K562 (cell line): ENCODE results near the gene ZNF740. TPM values are rescaled to one million over a fixed set of nuclear protein-coding genes. Genes with fewer than 3 reads are reported as not detected.
A peak's percentile ranks its signal among the peaks of the same experiment; 100 is the strongest.

ENCODE experiments used
- ATF4 ChIP-seq: fragments of 450-650 bp; formaldehyde crosslinking; IDR thresholded peaks from 2 replicates; pipeline ENCODE4 v1.4.0; 2022; ENCODE audit warnings: mild to moderate bottlenecking, moderate library complexity
- BHLHE40 ChIP-seq: IDR thresholded peaks from 2 replicates; pipeline ENCODE4 v1.6.1; 2011; ENCODE audit warnings: low read length, improper control_type of control experiment
- CAMTA2 ChIP-seq: fragments of 250-450 bp; sonication (Bioruptor Pico); conservative IDR thresholded peaks from 2 replicates; pipeline ENCODE4 v1.5.1; 2022
- CXXC5 ChIP-seq: fragments of 250-450 bp; sonication (Bioruptor Pico); IDR thresholded peaks from 2 replicates; pipeline ENCODE4 v1.8.0; 2022; ENCODE audit warnings: inconsistent platforms, mild to moderate bottlenecking, moderate library complexity
- FOXA1 ChIP-seq: fragments of 450-650 bp; IDR thresholded peaks from 2 replicates; pipeline ENCODE4 v1.6.1; 2016; ENCODE audit warnings: mild to moderate bottlenecking, borderline replicate concordance
- FOXJ2 ChIP-seq: fragments of 200-800 bp; sonication (Bioruptor generic); IDR thresholded peaks from 2 replicates; pipeline ENCODE4 v1.6.1; 2016; ENCODE audit warnings: missing genetic modification characterization, missing compliant biosample characterization
- HDAC1 ChIP-seq, 2 experiments: fragments of 450-650 bp; IDR thresholded peaks; 2 replicates each; pipeline ENCODE4 v1.6.1; 2016 to 2017; ENCODE audit warnings: inconsistent platforms in 1 of 2, mild to moderate bottlenecking in 1 of 2, moderate library complexity in 1 of 2
- KDM2B ChIP-seq: fragments of 250-450 bp; sonication (Bioruptor Pico); IDR thresholded peaks from 2 replicates; pipeline ENCODE4 v1.8.0; 2021; ENCODE audit warnings: mild to moderate bottlenecking, moderate library complexity
- KLF1 ChIP-seq: fragments of 450-650 bp; IDR thresholded peaks from 2 replicates; pipeline ENCODE4 v1.6.1; 2016; ENCODE audit warnings: missing genetic modification characterization, missing compliant biosample characterization
- NCOR1 ChIP-seq: fragments of 450-650 bp; IDR thresholded peaks from 2 replicates; pipeline ENCODE4 v1.6.1; 2016; ENCODE audit warnings: mild to moderate bottlenecking, moderate library complexity
- NONO ChIP-seq, 2 experiments: fragments of 200-400 bp in 1 of 2; fragments of 450-650 bp in 1 of 2; formaldehyde crosslinking in 1 of 2; IDR thresholded peaks; 2 replicates each; pipeline ENCODE4 v1.6.1; 2017; ENCODE audit warnings: low read depth in 2 of 2, mild to moderate bottlenecking in 2 of 2, moderate library complexity in 2 of 2, low read length in 1 of 2
- NRF1 ChIP-seq, 2 experiments: fragments of 450-650 bp; IDR thresholded peaks in 1 of 2; conservative IDR thresholded peaks in 1 of 2; 2 replicates each; pipeline ENCODE4 v1.6.1; 2014; ENCODE audit warnings: mild to moderate bottlenecking in 2 of 2
- PHF20 ChIP-seq: fragments of 450-650 bp; IDR thresholded peaks from 2 replicates; pipeline ENCODE4 v1.6.1; 2018; ENCODE audit not compliant: partially characterized antibody
- POLR2AphosphoS2 ChIP-seq: IDR thresholded peaks from 2 replicates; pipeline ENCODE4 v1.6.1; 2012; ENCODE audit warnings: low read length, improper control_type of control experiment
- RBM17 ChIP-seq: fragments of 200-400 bp; formaldehyde crosslinking; IDR thresholded peaks from 2 replicates; pipeline ENCODE4 v1.6.1; 2017; ENCODE audit warnings: low read depth, mild to moderate bottlenecking, low read length, borderline replicate concordance
- RCOR1 ChIP-seq, 2 experiments: IDR thresholded peaks; 2 replicates each; pipeline ENCODE4 v1.6.1; 2012; ENCODE audit warnings: low read depth in 2 of 2, low read length in 2 of 2, borderline replicate concordance in 1 of 2, improper control_type of control experiment in 1 of 2
- SNRNP70 ChIP-seq: fragments of 200-400 bp; formaldehyde crosslinking; optimal IDR thresholded peaks from 2 replicates; pipeline ENCODE3; 2017; ENCODE audit warnings: low read depth, low read length
- TAL1 ChIP-seq: fragments of 450-650 bp; IDR thresholded peaks from 2 replicates; pipeline ENCODE4 v1.6.1; 2016; ENCODE audit warnings: mild to moderate bottlenecking
- TFAP4 ChIP-seq: sonication (generic); formaldehyde crosslinking; IDR thresholded peaks from 2 replicates; pipeline ENCODE4 v1.8.0; 2022; ENCODE audit warnings: missing genetic modification reagents, mild to moderate bottlenecking, moderate library complexity, borderline replicate concordance
- TRIM24 ChIP-seq, 2 experiments: fragments of 450-650 bp; IDR thresholded peaks; 2 replicates each; pipeline ENCODE4 v1.6.1; 2016
- TRIM25 ChIP-seq: fragments of 450-650 bp; IDR thresholded peaks from 2 replicates; pipeline ENCODE4 v1.7.0; 2016; ENCODE audit warnings: borderline replicate concordance
- ZNF134 ChIP-seq: fragments of 250-450 bp; sonication (Bioruptor Pico); conservative IDR thresholded peaks from 2 replicates; pipeline ENCODE4 v1.4.0; 2020
- ZNF165 ChIP-seq: fragments of 250-450 bp; sonication (Bioruptor Pico); IDR thresholded peaks from 2 replicates; pipeline ENCODE4 v1.4.0; 2020; ENCODE audit warnings: borderline replicate concordance
- ZNF263 ChIP-seq: sonication (generic); formaldehyde crosslinking; IDR thresholded peaks from 2 replicates; pipeline ENCODE4 v1.8.0; 2022; ENCODE audit warnings: mild to moderate bottlenecking, missing genetic modification reagents, borderline replicate concordance
- ZNF445 ChIP-seq: fragments of 250-450 bp; sonication (Bioruptor Pico); IDR thresholded peaks from 2 replicates; pipeline ENCODE4 v1.4.0; 2020; ENCODE audit warnings: low read depth, mild to moderate bottlenecking, moderate library complexity
- ZNF584 ChIP-seq: fragments of 200-800 bp; sonication (Bioruptor generic); IDR thresholded peaks from 2 replicates; pipeline ENCODE4 v1.6.1; 2016; ENCODE audit warnings: low read depth, mild to moderate bottlenecking, missing genetic modification characterization, missing compliant biosample characterization
- ZNF764 ChIP-seq: fragments of 250-450 bp; sonication (Bioruptor Pico); IDR thresholded peaks from 2 replicates; pipeline ENCODE4 v1.4.0; 2020; ENCODE audit warnings: low read depth, mild to moderate bottlenecking, moderate library complexity
- ZZZ3 ChIP-seq: fragments of 450-650 bp; IDR thresholded peaks from 2 replicates; pipeline ENCODE4 v1.6.1; 2016; ENCODE audit warnings: antibody characterized with exemption, mild to moderate bottlenecking, moderate library complexity
- polyA plus RNA-seq, 8 experiments: library from polyadenylated mRNA; depleted of rRNA in 4 of 8; stranded (reverse) in 5 of 8; unstranded in 3 of 8; fragments of >200 nt; fragmentation: Nextera tagmentation in 2 of 8; fragmentation: Illumina TruSeq in 1 of 8; extraction: Ambion mirVana in 2 of 8; extraction: Trizol in 1 of 8; gene quantifications; 2 replicates each; pipeline versions ENCODE4 v1.2.1 to v1.2.3, GENCODE V29; 2011 to 2014; ENCODE audit warnings: inconsistent platforms in 1 of 8, missing spikeins in 1 of 8
- total RNA-seq, 7 experiments: library from RNA; depleted of rRNA in 6 of 7; stranded (reverse); fragments of >200 nt in 6 of 7; fragmentation: Illumina TruSeq in 2 of 7; extraction: Trizol in 2 of 7; gene quantifications; 2 replicates each; pipeline versions ENCODE4 v1.2.1 to v1.2.3, GENCODE V29; 2011 to 2021; ENCODE audit warnings: low replicate concordance in 1 of 7

ZNF740 gene
- total and polyA plus RNA-seq, 9 of the 15 experiments (the other 6 are each of a cell fraction or from before 2014, with no cell fraction given): 0.57 to 46.4 (median 18.6) TPM

GRCh38 chr12:53180220-53180930 is at the start of gene ZNF740, which contains the start of gene CSAD (continued):
- TF ChIP-seq ZNF134: no peak
- no peak for TF ChIP-seq ZNF584
- TF ChIP-seq ZNF764 (CRISPR knock-in tag): peak; percentile 76; the same call in 1 of the 2 replicates
- TF ChIP-seq FOXA1: no peak
- no peak for TF ChIP-seq POLR2AphosphoS2
- TF ChIP-seq FOXJ2 (tag): peak; percentile 71
- TF ChIP-seq TRIM25: no peak
- TF ChIP-seq ZNF263 (CRISPR knock-in tag): peak; percentile 87
- TF ChIP-seq TAL1: no peak
- TF ChIP-seq ZNF165 (CRISPR knock-in tag): no peak
- TF ChIP-seq TFAP4 (CRISPR knock-in tag): peak; percentile 97
- no peak for TF ChIP-seq CAMTA2
- no peak for TF ChIP-seq ATF4 (CRISPR knock-in tag)
- TF ChIP-seq ZZZ3: no peak
- peak; percentile 60 for TF ChIP-seq NCOR1
- peak in 1 of 2 experiments; percentile 52; a peak in 2 of 4 replicates for TF ChIP-seq TRIM24 (IDR thresholded peaks at IDR 0.05)
- peak in 1 of 2 experiments; percentile 43; a peak in 1 of 4 replicates for TF ChIP-seq HDAC1 (IDR thresholded peaks at IDR 0.05)
- peak; percentile 2 to 51; a peak in 1 of 4 replicates for TF ChIP-seq RCOR1 (IDR thresholded peaks at IDR 0.05; ENCODE audit: borderline replicate concordance in 1 of 2, low read depth in 2 of 2, low read length in 2 of 2)
- TF ChIP-seq NONO (IDR thresholded peaks at IDR 0.05; ENCODE audit: low read depth in 2 of 2, low read length in 1 of 2): peak in 1 of 2 experiments; percentile 57; a peak in 2 of 4 replicates
- TF ChIP-seq BHLHE40: peak; percentile 21; the same call in 1 of the 2 replicates
- peak; percentile 84 for TF ChIP-seq PHF20
- no peak for TF ChIP-seq ZNF445
- TF ChIP-seq CXXC5 (CRISPR knock-in tag): peak; percentile 96
- TF ChIP-seq KDM2B: no peak
- no peak for TF ChIP-seq RBM17
- no peak for TF ChIP-seq SNRNP70
- peak; percentile 13; the same call in 1 of the 2 replicates for TF ChIP-seq KLF1 (tag)
- peak; percentile 98 for TF ChIP-seq NRF1 (conservative IDR thresholded peaks at IDR 0.05 in 1 of 2, IDR thresholded peaks at IDR 0.05 in 1 of 2)
